Measurements from ENCODE around the gene RUSC1.

The RUSC1 gene

DNA sequence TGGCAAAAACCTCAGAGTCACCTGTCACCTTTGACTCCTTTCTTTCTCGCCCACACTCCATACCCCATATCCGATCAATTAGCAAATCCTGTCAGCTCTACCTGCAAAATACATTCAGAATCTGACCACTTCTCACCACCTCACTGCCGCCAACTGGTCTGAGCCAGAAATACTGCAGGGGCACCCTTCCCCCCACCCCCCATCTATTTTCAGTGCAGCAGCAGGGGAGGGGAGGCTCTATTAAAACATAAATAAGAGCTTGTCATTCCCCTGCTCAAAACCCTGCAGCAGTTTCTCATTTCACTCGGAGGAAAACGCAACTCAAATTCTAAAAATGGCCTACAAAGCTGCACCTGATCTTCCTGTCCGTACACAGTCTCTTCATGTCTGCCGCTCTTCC is 23.3 kb upstream of the RUSC1 start:
- Histone ChIP-seq H3K9ac (ENCODE audit: low read length) (no peak overlapping the region), H3K9me3 (ENCODE audit: control insufficient read depth, low read length) (no peaks in the 10 kb centered on the region), H3K36me3 (ENCODE audit: control insufficient read depth, insufficient read depth, low read length, severe bottlenecking) (no peaks in the 10 kb centered on the region), H3K4me1 (ENCODE audit: control insufficient read depth, insufficient read depth, low read length) (no peaks in the 10 kb centered on the region), H3K27me3 (replicated peaks; ENCODE audit: control insufficient read depth, insufficient read depth, low read length) (peaks cover 45% of the 10 kb centered on the region), H3K4me3 (ENCODE audit: low read length) (no peak overlapping the region)
- no peak for DNase-seq (ENCODE audit: low read depth)

DNA sequence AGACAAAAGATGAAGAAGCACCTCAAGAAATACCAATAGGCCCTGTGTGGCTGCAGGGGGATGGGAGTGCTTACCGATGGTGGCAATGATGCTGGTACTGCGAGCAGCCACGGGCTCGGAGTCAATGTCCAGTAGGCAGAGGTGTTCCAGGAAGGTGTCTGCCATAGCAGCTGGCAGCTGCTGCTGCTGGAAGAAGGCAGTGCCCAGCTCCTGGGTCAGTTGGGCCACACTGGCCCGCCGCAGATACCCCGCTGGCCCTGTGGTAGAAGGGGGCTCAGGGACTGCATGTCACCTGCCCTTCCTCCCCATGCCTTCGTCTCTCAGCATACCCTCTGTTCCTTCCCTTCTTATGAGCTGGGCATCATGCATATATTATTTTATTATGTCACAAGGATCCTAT is 20.7 kb upstream of the RUSC1 start:
- Histone ChIP-seq H3K4me1 (ENCODE audit: control insufficient read depth, insufficient read depth, low read length) (no peaks in the 10 kb centered on the region), H3K4me3 (ENCODE audit: low read length) (no peak overlapping the region), H3K36me3 (ENCODE audit: control insufficient read depth, insufficient read depth, low read length, severe bottlenecking) (no peaks in the 10 kb centered on the region), H3K9ac (ENCODE audit: low read length) (no peak overlapping the region), H3K27me3 (replicated peaks; ENCODE audit: control insufficient read depth, insufficient read depth, low read length) (peaks cover 23% of the 10 kb centered on the region), H3K9me3 (ENCODE audit: control insufficient read depth, low read length) (no peaks in the 10 kb centered on the region)
- DNase-seq (ENCODE audit: low read depth): no peak

DNA sequence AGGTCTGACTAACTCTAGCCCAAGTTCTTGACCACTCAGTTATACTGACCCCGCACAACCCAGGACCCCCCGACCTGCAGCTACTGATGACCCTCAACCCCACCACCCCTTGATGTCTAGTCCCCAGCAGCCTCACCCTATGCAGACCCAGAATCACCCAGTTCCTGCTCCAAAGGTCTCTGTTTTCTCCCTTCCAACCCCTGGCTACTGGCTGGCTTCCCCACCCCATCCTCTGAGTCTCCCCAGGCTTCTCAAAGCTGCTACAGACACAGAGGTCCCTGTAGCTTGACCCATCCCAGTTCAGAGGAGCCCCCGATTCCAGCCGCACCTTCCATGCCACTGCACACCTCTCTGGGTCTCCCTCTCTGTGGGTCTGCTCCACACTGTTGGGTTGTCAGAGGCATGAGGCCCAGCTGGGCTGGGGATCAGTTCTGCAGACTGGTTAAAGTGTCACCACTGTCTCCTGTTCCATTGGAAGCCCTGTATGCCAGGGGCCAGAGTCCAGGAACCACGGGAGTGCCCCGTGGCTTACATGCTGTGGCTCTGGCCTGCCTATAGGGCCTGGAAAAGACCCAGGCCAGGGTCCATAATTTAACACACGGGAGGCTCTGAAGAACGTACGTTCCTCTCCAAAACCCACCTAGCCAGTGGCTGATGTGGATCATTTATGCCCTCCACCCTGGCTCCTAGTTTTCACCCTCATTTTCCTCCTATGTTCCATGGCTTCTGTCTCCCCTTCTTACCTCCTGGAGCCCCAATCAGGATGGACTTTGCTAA is 20.0 kb upstream of the RUSC1 start:
- Histone ChIP-seq H3K9me3 (ENCODE audit: control insufficient read depth, low read length) (no peaks in the 10 kb centered on the region), H3K4me3 (ENCODE audit: low read length) (no peak overlapping the region), H3K27me3 (replicated peaks; ENCODE audit: control insufficient read depth, insufficient read depth, low read length) (peaks cover 16% of the 10 kb centered on the region), H3K4me1 (ENCODE audit: control insufficient read depth, insufficient read depth, low read length) (no peaks in the 10 kb centered on the region), H3K36me3 (ENCODE audit: control insufficient read depth, insufficient read depth, low read length, severe bottlenecking) (no peaks in the 10 kb centered on the region), H3K9ac (ENCODE audit: low read length) (no peak overlapping the region)
- DNase-seq (ENCODE audit: low read depth): no peak

DNA sequence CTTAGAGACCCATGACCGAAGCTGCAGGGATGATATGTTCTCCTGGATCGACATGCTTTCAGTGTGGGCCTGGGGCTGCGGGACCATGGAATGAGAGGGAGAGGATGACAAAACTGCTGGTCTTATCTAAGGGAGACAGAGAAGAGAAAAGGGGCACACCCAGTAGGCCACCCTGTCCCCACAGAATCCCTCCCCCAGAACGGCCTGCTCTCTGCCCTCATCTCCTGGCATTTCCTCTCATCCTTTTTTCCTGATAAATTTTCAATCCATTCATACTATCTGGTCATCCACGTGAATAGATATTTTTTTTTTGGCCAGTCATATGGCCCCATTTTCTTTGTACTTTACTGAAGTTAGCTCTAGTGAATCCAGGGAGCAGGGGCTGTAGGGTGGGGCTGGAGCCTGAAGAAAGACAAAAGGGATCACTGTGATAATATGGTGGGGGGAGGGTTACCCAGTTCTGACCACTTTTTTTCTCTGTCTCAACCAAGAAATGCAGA is 19.3 kb upstream of the RUSC1 start, which contains the start of gene PKLR:
Gene PKLR (minus strand): TSS at position 97 of the 500 bp plus-strand sequence. CDS start 43 bp downstream, at position 54.
- DNase-seq (ENCODE audit: low read depth): no peak

DNA sequence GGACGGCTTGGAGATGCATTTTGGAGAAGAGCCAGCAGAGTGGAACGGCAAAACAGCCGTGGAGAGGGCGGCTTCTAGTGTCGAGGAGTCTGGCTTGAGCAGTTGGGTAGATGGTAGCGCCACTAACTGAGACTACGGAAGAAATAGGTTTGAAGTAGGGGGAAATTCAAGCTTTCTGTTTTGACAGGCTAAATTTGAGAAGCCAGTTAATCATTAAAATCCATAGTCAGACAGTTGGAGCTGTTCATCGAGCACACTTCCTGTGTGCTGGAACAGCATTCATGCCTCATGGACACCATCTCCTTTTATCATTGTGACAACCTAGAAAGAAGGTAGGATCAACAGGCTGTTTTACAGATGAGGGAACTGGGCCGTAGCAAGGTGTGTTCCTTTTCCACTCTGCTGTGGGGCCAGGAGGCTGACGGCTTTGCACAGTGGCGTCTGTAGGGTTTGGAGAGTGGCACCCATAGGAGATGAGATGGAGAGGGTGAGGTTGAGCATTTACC is 16.1 kb upstream of the RUSC1 start:
- Histone ChIP-seq H3K36me3 (ENCODE audit: control insufficient read depth, insufficient read depth, low read length, severe bottlenecking) (no peaks in the 10 kb centered on the region), H3K9me3 (ENCODE audit: control insufficient read depth, low read length) (no peaks in the 10 kb centered on the region), H3K4me3 (ENCODE audit: low read length) (no peak overlapping the region), H3K27me3 (replicated peaks; ENCODE audit: control insufficient read depth, insufficient read depth, low read length) (peaks cover 2% of the 10 kb centered on the region), H3K4me1 (ENCODE audit: control insufficient read depth, insufficient read depth, low read length) (peaks cover 7% of the 10 kb centered on the region), H3K9ac (ENCODE audit: low read length) (no peak overlapping the region)
- no peak for DNase-seq (ENCODE audit: low read depth)

More for the DNA sequence above, 19.3 kb upstream of the RUSC1 start, which contains the start of gene PKLR:
- Histone ChIP-seq H3K36me3 (ENCODE audit: control insufficient read depth, insufficient read depth, low read length, severe bottlenecking) (no peaks in the 10 kb centered on the region), H3K9ac (ENCODE audit: low read length) (no peak within 1 kb of the TSS), H3K9me3 (ENCODE audit: control insufficient read depth, low read length) (no peaks in the 10 kb centered on the region), H3K4me1 (ENCODE audit: control insufficient read depth, insufficient read depth, low read length) (no peaks in the 10 kb centered on the region), H3K27me3 (replicated peaks; ENCODE audit: control insufficient read depth, insufficient read depth, low read length) (peaks cover 10% of the 10 kb centered on the region), H3K4me3 (ENCODE audit: low read length) (no peak within 1 kb of the TSS)

DNA sequence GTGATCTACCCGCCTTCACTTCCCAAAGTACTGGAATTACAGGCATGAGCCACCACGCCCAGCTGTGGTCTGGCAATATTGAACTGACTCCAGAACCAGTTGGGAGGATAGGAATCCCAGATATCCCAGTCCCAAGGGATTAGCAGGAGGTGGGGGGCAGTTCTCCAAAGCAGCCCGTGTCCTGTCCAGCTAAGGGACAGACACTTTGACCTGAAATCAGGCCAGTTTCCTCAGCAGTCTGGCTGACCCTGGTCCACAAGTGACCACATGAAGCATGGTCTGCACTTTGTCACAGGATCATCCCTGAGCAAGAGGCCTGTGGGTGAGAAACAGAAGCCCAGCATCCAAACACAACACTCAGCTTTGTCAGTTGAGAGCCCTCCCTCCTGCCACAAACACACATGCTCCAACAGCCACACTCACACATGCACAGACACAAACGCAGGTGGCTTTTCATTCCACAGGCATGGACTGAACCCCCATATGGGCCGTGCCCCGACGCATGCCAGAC is 14.8 kb upstream of the RUSC1 start:
- Histone ChIP-seq H3K4me3 (ENCODE audit: low read length) (no peak overlapping the region), H3K9me3 (ENCODE audit: control insufficient read depth, low read length) (no peaks in the 10 kb centered on the region), H3K36me3 (ENCODE audit: control insufficient read depth, insufficient read depth, low read length, severe bottlenecking) (peaks cover 8% of the 10 kb centered on the region), H3K9ac (ENCODE audit: low read length) (no peak overlapping the region), H3K27me3 (replicated peaks; ENCODE audit: control insufficient read depth, insufficient read depth, low read length) (peaks cover 2% of the 10 kb centered on the region), H3K4me1 (ENCODE audit: control insufficient read depth, insufficient read depth, low read length) (peaks cover 20% of the 10 kb centered on the region)
- no peak for DNase-seq (ENCODE audit: low read depth)

DNA sequence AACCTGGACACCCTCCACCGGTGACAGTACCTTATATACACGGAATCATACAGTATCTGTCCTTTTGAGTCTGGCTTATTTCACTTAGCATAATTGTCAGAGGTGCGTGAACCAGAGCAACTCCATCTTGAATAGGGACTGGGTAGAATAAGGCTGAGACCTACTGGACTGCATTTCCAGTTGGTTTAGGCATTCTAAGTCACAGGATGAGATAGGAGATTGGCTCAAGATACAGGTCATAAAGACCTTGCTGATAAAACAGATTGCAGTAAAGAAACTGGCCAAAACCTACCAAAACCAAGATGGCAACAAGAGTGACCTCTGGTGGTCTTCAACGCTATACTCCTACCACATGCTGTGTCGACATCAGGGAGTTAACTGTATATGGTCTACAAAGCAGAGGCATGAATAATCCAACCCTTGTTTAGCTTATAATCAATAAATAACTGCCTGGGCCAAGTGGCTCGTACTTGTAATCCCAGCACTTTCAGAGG is 13.4 kb upstream of the RUSC1 start:
- Histone ChIP-seq H3K27me3 (replicated peaks; ENCODE audit: control insufficient read depth, insufficient read depth, low read length) (no peaks in the 10 kb centered on the region), H3K4me1 (ENCODE audit: control insufficient read depth, insufficient read depth, low read length) (peaks cover 30% of the 10 kb centered on the region), H3K9ac (ENCODE audit: low read length) (no peak overlapping the region), H3K9me3 (ENCODE audit: control insufficient read depth, low read length) (no peaks in the 10 kb centered on the region), H3K4me3 (ENCODE audit: low read length) (no peak overlapping the region), H3K36me3 (ENCODE audit: control insufficient read depth, insufficient read depth, low read length, severe bottlenecking) (peaks cover 17% of the 10 kb centered on the region)
- DNase-seq (ENCODE audit: low read depth): peak; percentile 40

DNA sequence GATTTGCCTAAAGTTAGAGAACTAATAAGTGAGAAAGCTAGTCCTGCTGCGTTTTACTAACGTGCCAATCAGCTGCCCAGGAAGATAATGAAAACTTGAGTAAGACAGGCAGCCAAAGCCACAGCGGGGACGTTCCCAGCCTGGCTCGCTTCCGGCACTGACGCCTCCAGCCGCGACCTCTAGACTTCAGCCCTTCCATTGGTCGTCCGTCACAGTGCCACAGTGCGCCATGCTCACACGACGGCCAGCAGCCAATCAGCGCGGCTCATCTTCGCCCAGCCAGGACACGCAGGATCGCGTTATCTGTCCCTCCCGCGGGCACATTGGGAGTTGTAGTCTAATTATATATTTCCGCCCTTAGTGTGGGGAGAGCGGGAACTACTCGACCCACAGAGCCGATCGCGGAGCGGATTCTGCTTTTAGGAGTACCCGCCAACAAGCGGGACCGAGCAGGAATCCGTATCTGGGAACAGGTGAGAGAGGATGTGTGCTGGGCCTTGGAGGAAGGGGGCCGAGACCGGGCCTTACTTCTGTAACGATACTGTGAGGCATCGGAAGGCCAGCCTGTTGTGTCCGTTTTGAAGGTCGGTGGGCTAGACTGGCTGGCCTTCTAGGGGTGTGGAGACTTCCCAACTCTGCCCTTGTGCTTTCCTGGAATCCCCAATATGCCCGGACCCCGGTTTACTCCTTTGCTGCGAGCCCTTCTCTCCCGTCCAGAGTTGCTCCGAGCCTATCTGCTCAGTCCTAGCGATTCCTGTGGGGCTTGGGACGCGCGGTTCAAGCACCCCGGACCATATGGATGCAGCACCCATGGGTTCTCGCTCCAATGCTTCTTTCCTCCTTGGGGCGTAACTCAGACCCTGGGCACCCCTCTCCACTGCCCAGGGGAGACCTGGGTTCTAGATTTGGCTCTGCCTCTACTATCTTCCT is 11.9 kb upstream of the RUSC1 start, which contains the start of gene FDPS:
Gene FDPS (plus strand): TSS at position 374 of the 930 bp plus-strand sequence. CDS start 924 bp downstream, outside the sequence.
- Histone ChIP-seq H3K27me3 (replicated peaks; ENCODE audit: control insufficient read depth, insufficient read depth, low read length) (no peaks in the 10 kb centered on the region), H3K36me3 (ENCODE audit: control insufficient read depth, insufficient read depth, low read length, severe bottlenecking) (peaks cover 28% of the 10 kb centered on the region), H3K4me3 (ENCODE audit: low read length) (peak within 1 kb of the TSS; percentile 99), H3K9me3 (ENCODE audit: control insufficient read depth, low read length) (no peaks in the 10 kb centered on the region), H3K4me1 (ENCODE audit: control insufficient read depth, insufficient read depth, low read length) (peaks cover 30% of the 10 kb centered on the region), H3K9ac (ENCODE audit: low read length) (peak within 1 kb of the TSS; percentile 99)
- peak; percentile 100 for DNase-seq (ENCODE audit: low read depth)

DNA sequence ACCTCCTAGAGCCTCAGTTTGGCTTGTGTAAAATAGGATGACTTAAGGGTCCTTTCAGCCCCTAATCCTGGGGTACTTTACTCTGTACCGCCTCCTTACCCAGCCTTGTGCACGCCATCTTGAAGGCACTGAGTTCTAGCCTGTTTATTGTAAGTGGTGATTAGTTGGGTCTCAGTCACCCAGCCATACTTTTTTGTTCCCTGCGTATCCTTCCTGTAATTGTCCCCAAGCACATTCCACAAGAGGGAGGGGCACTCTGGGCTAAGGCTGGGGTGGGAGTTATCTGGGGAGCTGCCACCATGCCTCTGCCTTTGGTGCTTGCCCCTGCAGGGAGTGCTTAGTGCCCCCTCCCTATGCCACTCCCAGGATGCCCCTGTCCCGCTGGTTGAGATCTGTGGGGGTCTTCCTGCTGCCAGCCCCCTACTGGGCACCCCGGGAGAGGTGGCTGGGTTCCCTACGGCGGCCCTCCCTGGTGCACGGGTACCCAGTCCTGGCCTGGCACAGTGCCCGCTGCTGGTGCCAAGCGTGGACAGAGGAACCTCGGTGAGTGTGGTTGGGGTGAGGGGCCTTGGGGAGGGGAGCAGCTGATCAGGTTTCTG is 11.2 kb upstream of the RUSC1 start:
- peak; percentile 50 for DNase-seq (ENCODE audit: low read depth)
- Histone ChIP-seq H3K36me3 (ENCODE audit: control insufficient read depth, insufficient read depth, low read length, severe bottlenecking) (peaks cover 35% of the 10 kb centered on the region), H3K9me3 (ENCODE audit: control insufficient read depth, low read length) (no peaks in the 10 kb centered on the region)

DNA sequence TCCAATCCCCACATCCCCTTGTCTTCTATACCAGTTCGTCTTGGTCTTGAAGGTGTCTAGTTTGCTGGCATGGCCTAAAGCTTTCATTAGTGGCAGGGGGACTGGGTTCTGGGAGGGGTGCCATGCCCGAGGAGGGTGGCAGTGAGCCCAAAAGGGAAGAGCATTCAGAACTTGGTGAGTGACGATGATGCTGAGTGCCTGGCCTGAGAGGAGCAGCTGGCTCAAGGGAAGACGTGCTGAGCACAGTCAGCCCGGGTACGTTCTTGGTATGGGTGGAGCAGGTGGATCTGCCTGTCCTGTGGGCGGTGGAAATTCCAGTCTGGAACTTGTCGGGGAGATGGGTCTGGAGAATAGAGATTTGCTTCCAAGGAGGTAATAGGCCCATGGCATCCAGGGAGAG is 7.4 kb upstream of the RUSC1 start:
- Histone ChIP-seq H3K27me3 (replicated peaks; ENCODE audit: control insufficient read depth, insufficient read depth, low read length) (no peaks in the 10 kb centered on the region), H3K4me1 (ENCODE audit: control insufficient read depth, insufficient read depth, low read length) (peaks cover 30% of the 10 kb centered on the region), H3K36me3 (ENCODE audit: control insufficient read depth, insufficient read depth, low read length, severe bottlenecking) (peaks cover 64% of the 10 kb centered on the region)

More for the DNA sequence above, 11.2 kb upstream of the RUSC1 start:
- Histone ChIP-seq H3K9ac (ENCODE audit: low read length) (peak overlapping the region; percentile 99), H3K4me3 (ENCODE audit: low read length) (peak overlapping the region; percentile 99), H3K4me1 (ENCODE audit: control insufficient read depth, insufficient read depth, low read length) (peaks cover 30% of the 10 kb centered on the region), H3K27me3 (replicated peaks; ENCODE audit: control insufficient read depth, insufficient read depth, low read length) (no peaks in the 10 kb centered on the region)

More for the DNA sequence above, 7.4 kb upstream of the RUSC1 start:
- Histone ChIP-seq H3K4me3 (ENCODE audit: low read length) (no peak overlapping the region), H3K9me3 (ENCODE audit: control insufficient read depth, low read length) (no peaks in the 10 kb centered on the region), H3K9ac (ENCODE audit: low read length) (no peak overlapping the region)
- no peak for DNase-seq (ENCODE audit: low read depth)

All from adipocyte (in vitro differentiated cells).